Measurements from ENCODE around the gene HMMR. TPM values are rescaled to one million over a fixed set of nuclear protein-coding genes. Genes with fewer than 3 reads are reported as not detected.
"Not testable (repeated sequence)": the region's sequence is repeated elsewhere in the genome, so short reads cannot be mapped to it uniquely, and the experiment has no call there.

The HMMR gene
- total RNA-seq, 3 donors from 2014 or later = 0.15 to 3.5 TPM; not detected in 1

DNA sequence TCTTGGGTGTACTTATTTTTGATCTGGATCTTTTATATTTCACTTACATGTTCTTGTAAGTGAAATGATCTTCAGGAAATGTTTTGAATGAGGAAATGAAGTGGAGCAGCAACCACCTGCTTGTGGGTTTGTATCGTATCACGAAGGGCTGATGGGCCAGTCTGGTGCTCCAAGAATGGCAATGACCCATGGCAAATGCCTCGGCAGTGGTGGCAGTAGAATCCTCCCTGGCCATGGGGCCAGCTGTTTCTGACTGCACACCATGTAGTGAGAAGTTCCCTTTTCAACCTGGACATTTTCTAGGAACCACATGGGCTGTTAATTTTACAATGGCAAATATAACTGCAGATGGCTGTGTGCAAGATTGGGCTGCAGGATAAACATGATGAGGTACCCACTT, 74.9 kb downstream of the HMMR start:
- TF ChIP-seq, protein P1, sequence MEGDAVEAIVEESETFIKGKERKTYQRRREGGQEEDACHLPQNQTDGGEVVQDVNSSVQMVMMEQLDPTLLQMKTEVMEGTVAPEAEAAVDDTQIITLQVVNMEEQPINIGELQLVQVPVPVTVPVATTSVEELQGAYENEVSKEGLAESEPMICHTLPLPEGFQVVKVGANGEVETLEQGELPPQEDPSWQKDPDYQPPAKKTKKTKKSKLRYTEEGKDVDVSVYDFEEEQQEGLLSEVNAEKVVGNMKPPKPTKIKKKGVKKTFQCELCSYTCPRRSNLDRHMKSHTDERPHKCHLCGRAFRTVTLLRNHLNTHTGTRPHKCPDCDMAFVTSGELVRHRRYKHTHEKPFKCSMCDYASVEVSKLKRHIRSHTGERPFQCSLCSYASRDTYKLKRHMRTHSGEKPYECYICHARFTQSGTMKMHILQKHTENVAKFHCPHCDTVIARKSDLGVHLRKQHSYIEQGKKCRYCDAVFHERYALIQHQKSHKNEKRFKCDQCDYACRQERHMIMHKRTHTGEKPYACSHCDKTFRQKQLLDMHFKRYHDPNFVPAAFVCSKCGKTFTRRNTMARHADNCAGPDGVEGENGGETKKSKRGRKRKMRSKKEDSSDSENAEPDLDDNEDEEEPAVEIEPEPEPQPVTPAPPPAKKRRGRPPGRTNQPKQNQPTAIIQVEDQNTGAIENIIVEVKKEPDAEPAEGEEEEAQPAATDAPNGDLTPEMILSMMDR (IDR thresholded peaks at IDR 0.05) = no peak
- TF ChIP-seq POLR2AphosphoS5 (IDR thresholded peaks at IDR 0.05) (no peak), POLR2A (IDR thresholded peaks at IDR 0.05) (no peak)

DNA sequence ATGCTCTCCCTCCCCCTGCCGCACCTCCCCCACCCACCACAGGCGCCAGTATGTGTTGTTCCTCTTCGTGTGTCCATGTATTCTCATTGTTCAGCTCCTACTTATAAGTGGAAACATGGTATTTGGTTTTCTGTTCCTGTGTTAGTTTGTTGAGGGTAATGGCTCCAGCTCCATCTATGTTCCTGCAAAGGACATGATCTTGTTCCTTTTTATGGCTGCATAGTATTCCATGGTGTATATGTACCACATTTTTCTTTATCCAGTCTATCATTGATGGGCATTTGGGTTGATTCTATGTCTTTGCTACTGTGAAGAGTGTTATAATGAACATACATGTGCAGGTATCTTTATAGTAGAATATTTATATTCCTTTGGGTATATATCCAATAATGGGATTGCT, 76.0 kb downstream of the HMMR start:
- intact Hi-C loops (cut with DNase I; ENCODE audit: low total_unique reads); H3K27ac ChIP-seq; H3K27me3 ChIP-seq: not testable (repeated sequence)

More for the DNA sequence above, 74.9 kb downstream of the HMMR start:
- Histone ChIP-seq H3K27me3 (no peaks in the 10 kb centered on the region), H3K4me1 (no peaks in the 10 kb centered on the region), H3K36me3 (no peaks in the 10 kb centered on the region), H3K27ac (no peak overlapping the region), H3K4me3 (no peak overlapping the region), H3K9me3 (no peaks in the 10 kb centered on the region)
- intact Hi-C loops (cut with DNase I; ENCODE audit: low total_unique reads) = no loop called here
- no peak for DNase-seq (ENCODE audit: low spot score in 2 of 2)

DNA sequence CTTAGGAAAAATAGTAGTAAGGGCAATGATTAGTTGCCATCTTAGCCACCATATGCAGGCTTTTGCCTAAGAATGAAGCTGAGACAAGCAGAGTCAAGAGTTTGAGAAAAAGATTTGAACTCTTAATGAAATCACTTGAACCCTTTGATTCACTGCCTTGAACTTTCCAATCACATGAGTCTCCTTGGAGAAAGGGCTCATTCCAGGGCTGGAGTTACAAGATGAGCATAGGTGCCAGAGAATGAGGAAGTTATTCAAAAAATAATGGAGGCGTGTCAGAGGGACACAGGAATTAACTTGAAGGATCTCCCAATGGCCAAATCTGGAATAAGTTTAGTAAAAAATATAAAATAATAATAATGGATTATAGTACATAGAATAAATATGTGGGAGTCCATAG, 80.3 kb downstream of the HMMR start:
- H3K4me3 ChIP-seq = no peak overlapping the region
- no peaks in the 10 kb centered on the region for H3K9me3 ChIP-seq

More for the DNA sequence above, 76.0 kb downstream of the HMMR start:
- not testable (repeated sequence) for H3K4me3 ChIP-seq; H3K36me3 ChIP-seq; H3K9me3 ChIP-seq; DNase-seq (ENCODE audit: low spot score in 2 of 2); H3K4me1 ChIP-seq

More for the DNA sequence above, 80.3 kb downstream of the HMMR start:
- H3K4me1 ChIP-seq = no peaks in the 10 kb centered on the region
- no peak for DNase-seq (ENCODE audit: low spot score in 2 of 2)
- no peaks in the 10 kb centered on the region for H3K36me3 ChIP-seq
- H3K27ac ChIP-seq = no peak overlapping the region
- intact Hi-C loops (cut with DNase I; ENCODE audit: low total_unique reads) = no loop called here
- no peaks in the 10 kb centered on the region for H3K27me3 ChIP-seq
- TF ChIP-seq, protein P1 (IDR thresholded peaks at IDR 0.05) = no peak
- TF ChIP-seq POLR2AphosphoS5 (IDR thresholded peaks at IDR 0.05) (no peak), POLR2A (IDR thresholded peaks at IDR 0.05) (no peak)

Other genes with a start within 250 kb of the HMMR start
- 100 to 1,000 TPM; 168 to 221 (median 178) TPM for gene CCNG1, start 23.0 kb upstream of the HMMR start, total RNA-seq
- 1 to 10 TPM; 7.0 to 9.8 (median 7.2) TPM for gene NUDCD2, start 530 bp upstream of the HMMR start, total RNA-seq
- gene MAT2B, start 45.0 kb downstream of the HMMR start, total RNA-seq = 10 to 100 TPM; 49.0 to 68.8 (median 55.4) TPM

Data from breast epithelium (tissue), 4 donors.